GM12875 (cell line): ENCODE results near the gene SLK.

Experiments used
- H3K4me3 ChIP-seq: one replicate; pipeline ENCODE4 v1.5.1; 2011; ENCODE audit warnings: low read depth, low read length, control low read depth
- CTCF ChIP-seq: IDR thresholded peaks from 2 replicates; pipeline ENCODE4 v1.5.1; 2011; ENCODE audit warnings: low read depth, mild to moderate bottlenecking, control low read depth, inconsistent platforms, low read length, moderate library complexity, borderline replicate concordance; ENCODE audit not compliant: insufficient read depth

SLK gene

GRCh38 chr10:103930881-103931280 lies 36.1 kb upstream of the SLK start:
- H3K4me3 ChIP-seq, result no peak overlapping the region
- no peak for TF ChIP-seq CTCF

- no peak for TF ChIP-seq CTCF
- no peak overlapping the region for H3K4me3 ChIP-seq
Observed at GRCh38 chr10:103931603-103932002, 35.3 kb upstream of the SLK start.

GRCh38 chr10:103932271-103932670 lies 34.7 kb upstream of the SLK start:
- no peak for TF ChIP-seq CTCF
- H3K4me3 ChIP-seq, result no peak overlapping the region

GRCh38 chr10:103932971-103933370 lies 34.0 kb upstream of the SLK start:
- no peak for TF ChIP-seq CTCF
- H3K4me3 ChIP-seq, result no peak overlapping the region

GRCh38 chr10:103933557-103934121 lies 33.3 kb upstream of the SLK start:
- TF ChIP-seq CTCF, result no peak
- no peak overlapping the region for H3K4me3 ChIP-seq

GRCh38 chr10:103934308-103934707 lies 32.6 kb upstream of the SLK start:
- no peak for TF ChIP-seq CTCF
- no peak overlapping the region for H3K4me3 ChIP-seq

GRCh38 chr10:103936022-103936421 lies 30.9 kb upstream of the SLK start:
- no peak for TF ChIP-seq CTCF
- no peak overlapping the region for H3K4me3 ChIP-seq
